Hepatocyte (in vitro differentiated cells): ENCODE data around the gene EXOC2. TPM values are rescaled to one million over a fixed set of nuclear protein-coding genes. Genes with fewer than 3 reads are reported as not detected.
A peak's percentile ranks its signal among the peaks of the same experiment; 100 is the strongest.

Experiments used
- DNase-seq: peaks from one replicate; pipeline ENCODE4 v3.0.0-alpha.2; 2016; ENCODE audit warnings: low spot score
- H2AFZ ChIP-seq: fragments of 200-600 bp; sonication (generic); 2 replicates; pipeline ENCODE4 v1.6.0; 2016; ENCODE audit warnings: antibody characterized with exemption, mild to moderate bottlenecking
- H3K27ac ChIP-seq: fragments of 200-600 bp; sonication (generic); 2 replicates; pipeline ENCODE4 v1.5.1; 2016; ENCODE audit warnings: mild to moderate bottlenecking
- H3K27me3 ChIP-seq: fragments of 200-600 bp; sonication (generic); 2 replicates; pipeline ENCODE4 v1.6.1; 2016
- H3K36me3 ChIP-seq: fragments of 200-600 bp; sonication (generic); replicated peaks from 2 replicates; pipeline ENCODE4 v1.5.1; 2016; ENCODE audit warnings: low read depth; ENCODE audit not compliant: insufficient read depth
- H3K4me1 ChIP-seq: fragments of 200-600 bp; sonication (generic); 2 replicates; pipeline ENCODE4 v1.5.1; 2016; ENCODE audit warnings: mild to moderate bottlenecking, moderate library complexity; ENCODE audit not compliant: insufficient read depth
- H3K4me2 ChIP-seq: fragments of 200-600 bp; sonication (generic); 2 replicates; pipeline ENCODE4 v1.6.0; 2016
- H3K4me3 ChIP-seq: fragments of 200-600 bp; sonication (generic); 2 replicates; pipeline ENCODE4 v1.5.1; 2016; ENCODE audit warnings: mild to moderate bottlenecking
- H3K79me2 ChIP-seq: fragments of 200-600 bp; sonication (generic); 2 replicates; pipeline ENCODE4 v1.6.0; 2017; ENCODE audit warnings: mild to moderate bottlenecking
- H3K9me2 ChIP-seq: fragments of 200-600 bp; sonication (generic); replicated peaks from 2 replicates; pipeline ENCODE4 v1.6.0; 2017; ENCODE audit warnings: mild to moderate bottlenecking; ENCODE audit not compliant: insufficient read depth
- H3K9me3 ChIP-seq: fragments of 200-600 bp; sonication (generic); 2 replicates; pipeline ENCODE4 v1.5.1; 2016; ENCODE audit warnings: low read depth, mild to moderate bottlenecking
- H4K20me1 ChIP-seq: fragments of 200-600 bp; sonication (generic); 2 replicates; pipeline ENCODE4 v1.6.0; 2016; ENCODE audit warnings: mild to moderate bottlenecking; ENCODE audit not compliant: insufficient read depth, poor library complexity, severe bottlenecking
- EZH2 ChIP-seq: fragments of 200-600 bp; sonication (generic); IDR thresholded peaks from 2 replicates; pipeline ENCODE4 v1.6.1; 2016; ENCODE audit warnings: antibody characterized with exemption, mild to moderate bottlenecking, borderline replicate concordance
- EZH2phosphoT487 ChIP-seq: fragments of 200-600 bp; sonication (generic); IDR thresholded peaks from one replicate; pipeline ENCODE4 v1.6.1; 2018; ENCODE audit warnings: antibody characterized with exemption, mild to moderate bottlenecking, low read depth, moderate library complexity; ENCODE audit not compliant: unreplicated experiment, severe bottlenecking
- WGBS: methylation state at CpG from one replicate; pipeline ENCODE4 v1.1.6; 2016; ENCODE audit warnings: low lambda C conversion rate; ENCODE audit errors: missing lambda C conversion rate; 5-methylcytosine and 5-hydroxymethylcytosine counted together
- polyA plus RNA-seq: library from polyadenylated mRNA; unstranded; fragments of >200 nt; fragmentation: Nextera tagmentation; extraction: Ambion mirVana; gene quantifications from 2 replicates; pipeline ENCODE4 v1.2.1, GENCODE V29; 2016
- total RNA-seq: library from RNA; depleted of rRNA; stranded (reverse); fragments of >200 nt; gene quantifications from 2 replicates; pipeline ENCODE4 v1.2.3, GENCODE V29; 2014
- TF ChIP-seq, protein P1 (sequence below): fragments of 200-600 bp; sonication (generic); IDR thresholded peaks from 2 replicates; pipeline ENCODE4 v1.5.1; 2016; ENCODE audit warnings: antibody characterized with exemption, mild to moderate bottlenecking; ENCODE audit not compliant: poor library complexity

Gene EXOC2
- total and polyA plus RNA-seq, 2 experiments from 2014 or later = 15.4 to 27.0 TPM

DNA sequence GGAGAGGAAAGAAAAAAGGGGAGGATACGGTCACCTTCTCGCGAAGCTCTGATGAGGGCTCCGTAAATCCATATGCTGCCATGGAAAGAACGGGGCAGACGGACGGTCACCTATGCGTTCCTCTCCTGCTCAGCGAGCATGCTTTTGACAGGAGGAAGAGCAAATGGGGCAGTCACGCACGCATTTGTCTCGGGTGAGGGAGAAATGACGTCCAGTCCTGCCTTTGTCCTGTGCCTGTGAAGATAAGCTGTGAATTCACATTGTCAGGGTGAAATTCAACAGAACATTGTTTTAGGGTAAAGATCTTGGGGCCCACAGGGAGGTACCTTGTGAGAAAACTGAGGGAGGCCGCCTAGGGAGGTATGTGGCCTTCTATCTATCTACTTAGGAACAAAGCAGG is 217.6 kb downstream of the EXOC2 start:
- no peaks in the 10 kb centered on the region for H3K9me2 ChIP-seq
- H3K27ac ChIP-seq = no peak overlapping the region
- H2AFZ ChIP-seq = no peak overlapping the region
- no peak for TF ChIP-seq EZH2
- no peak for TF ChIP-seq EZH2phosphoT487
- TF ChIP-seq, protein P1, sequence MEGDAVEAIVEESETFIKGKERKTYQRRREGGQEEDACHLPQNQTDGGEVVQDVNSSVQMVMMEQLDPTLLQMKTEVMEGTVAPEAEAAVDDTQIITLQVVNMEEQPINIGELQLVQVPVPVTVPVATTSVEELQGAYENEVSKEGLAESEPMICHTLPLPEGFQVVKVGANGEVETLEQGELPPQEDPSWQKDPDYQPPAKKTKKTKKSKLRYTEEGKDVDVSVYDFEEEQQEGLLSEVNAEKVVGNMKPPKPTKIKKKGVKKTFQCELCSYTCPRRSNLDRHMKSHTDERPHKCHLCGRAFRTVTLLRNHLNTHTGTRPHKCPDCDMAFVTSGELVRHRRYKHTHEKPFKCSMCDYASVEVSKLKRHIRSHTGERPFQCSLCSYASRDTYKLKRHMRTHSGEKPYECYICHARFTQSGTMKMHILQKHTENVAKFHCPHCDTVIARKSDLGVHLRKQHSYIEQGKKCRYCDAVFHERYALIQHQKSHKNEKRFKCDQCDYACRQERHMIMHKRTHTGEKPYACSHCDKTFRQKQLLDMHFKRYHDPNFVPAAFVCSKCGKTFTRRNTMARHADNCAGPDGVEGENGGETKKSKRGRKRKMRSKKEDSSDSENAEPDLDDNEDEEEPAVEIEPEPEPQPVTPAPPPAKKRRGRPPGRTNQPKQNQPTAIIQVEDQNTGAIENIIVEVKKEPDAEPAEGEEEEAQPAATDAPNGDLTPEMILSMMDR = no peak
- H3K9me3 ChIP-seq = no peaks in the 10 kb centered on the region
- H3K4me2 ChIP-seq = no peak overlapping the region
- no peak for DNase-seq
- H4K20me1 ChIP-seq = no peaks in the 10 kb centered on the region
- 76% methylated on average over 14 of the region's 14 CpGs for WGBS
- H3K27me3 ChIP-seq = peaks cover 8% of the 10 kb centered on the region
- no peak overlapping the region for H3K4me3 ChIP-seq
- no peaks in the 10 kb centered on the region for H3K36me3 ChIP-seq
- no peaks in the 10 kb centered on the region for H3K79me2 ChIP-seq
- no peaks in the 10 kb centered on the region for H3K4me1 ChIP-seq

DNA sequence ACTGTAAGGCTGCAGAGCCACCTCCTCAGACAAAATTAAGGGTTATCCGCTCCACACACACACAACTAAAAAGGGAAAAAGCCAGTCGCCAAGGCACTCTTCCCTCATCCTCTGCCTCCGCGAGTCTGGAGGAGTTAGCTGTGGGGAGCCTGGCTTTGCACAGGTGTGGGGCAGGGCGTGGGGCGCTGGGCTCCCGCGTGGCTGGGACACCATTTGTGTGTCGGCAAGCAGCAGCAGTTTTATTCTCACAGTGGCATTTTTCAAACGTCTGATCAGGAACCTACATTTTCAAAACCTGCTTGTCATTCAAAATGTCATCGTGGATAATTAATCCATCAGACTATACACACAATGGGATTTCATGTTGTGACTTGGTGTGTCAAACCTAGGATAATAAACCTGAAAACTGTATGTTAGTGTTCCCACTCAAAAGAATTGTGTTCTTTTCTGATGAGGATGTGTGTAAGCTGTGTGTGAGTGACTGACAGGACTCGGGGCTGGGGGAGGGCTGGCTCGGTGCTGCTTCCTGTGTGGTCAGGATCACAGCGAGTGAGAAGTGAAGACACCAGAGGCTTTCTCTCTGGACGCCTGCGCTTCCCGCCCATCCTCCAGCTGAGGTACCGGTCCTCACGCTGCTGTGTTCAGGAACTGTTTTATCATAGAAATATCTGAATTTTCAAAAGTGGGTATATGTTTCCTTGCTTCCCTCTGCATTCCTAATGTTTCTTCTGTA is 218.3 kb downstream of the EXOC2 start:
- Histone ChIP-seq H3K9me2 (no peaks in the 10 kb centered on the region), H3K4me2 (peak overlapping the region; percentile 53), H3K27me3 (peaks cover 8% of the 10 kb centered on the region), H3K9me3 (no peaks in the 10 kb centered on the region), H3K36me3 (no peaks in the 10 kb centered on the region), H3K79me2 (no peaks in the 10 kb centered on the region), H2AFZ (no peak overlapping the region), H3K4me3 (no peak overlapping the region), H4K20me1 (no peaks in the 10 kb centered on the region), H3K27ac (no peak overlapping the region), H3K4me1 (no peaks in the 10 kb centered on the region)
- WGBS = 57% methylated on average over 19 of the region's 19 CpGs
- TF ChIP-seq EZH2phosphoT487 = no peak
- TF ChIP-seq, protein P1 = no peak
- TF ChIP-seq EZH2 = no peak
- no peak for DNase-seq

DNA sequence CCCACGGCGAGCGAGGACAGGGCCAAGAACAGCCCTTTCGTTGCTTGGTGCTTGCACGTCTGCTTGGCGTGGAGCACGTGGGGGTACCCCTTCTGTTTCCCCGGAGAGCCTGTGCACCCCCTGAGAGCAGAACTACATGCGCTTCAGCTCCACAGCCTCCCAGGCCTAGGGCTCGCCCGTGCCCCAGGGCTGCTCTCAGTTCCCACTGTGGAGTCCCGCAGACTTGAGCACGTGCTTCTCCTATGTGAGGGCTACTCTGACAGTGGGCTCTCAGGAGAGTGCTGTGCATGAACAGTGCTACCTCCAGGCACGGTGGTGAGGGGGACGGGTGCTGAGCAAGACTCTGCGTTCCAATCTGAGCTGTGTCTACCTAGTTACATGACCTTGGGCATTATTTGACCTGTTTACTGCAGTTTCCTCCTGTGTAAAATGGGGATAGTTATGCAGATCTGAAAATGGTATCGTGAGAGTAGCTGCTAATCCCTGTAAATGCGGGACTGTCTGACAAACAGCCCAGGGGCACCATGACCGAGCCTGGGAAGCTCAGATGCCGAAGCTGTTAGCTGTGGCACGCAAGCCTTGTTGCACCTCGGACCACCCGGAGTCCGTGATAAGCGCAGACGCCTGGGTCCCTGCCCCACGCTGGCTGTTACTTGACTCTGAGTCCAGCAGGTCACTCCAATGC is 219.0 kb downstream of the EXOC2 start:
- no peaks in the 10 kb centered on the region for H3K36me3 ChIP-seq
- no peak overlapping the region for H3K27ac ChIP-seq
- no peak for DNase-seq
- H3K9me3 ChIP-seq = no peaks in the 10 kb centered on the region
- TF ChIP-seq EZH2 (no peak), EZH2phosphoT487 (no peak)
- TF ChIP-seq, protein P1 = no peak
- H3K4me1 ChIP-seq = no peaks in the 10 kb centered on the region
- H3K79me2 ChIP-seq = no peaks in the 10 kb centered on the region
- 68% methylated on average over 27 of the region's 27 CpGs for WGBS
- peaks cover 8% of the 10 kb centered on the region for H3K27me3 ChIP-seq
- H3K4me3 ChIP-seq = no peak overlapping the region
- peak overlapping the region; percentile 53 for H3K4me2 ChIP-seq
- no peaks in the 10 kb centered on the region for H4K20me1 ChIP-seq
- no peak overlapping the region for H2AFZ ChIP-seq
- no peaks in the 10 kb centered on the region for H3K9me2 ChIP-seq
